Metanephros (tissue), 1 donor: ENCODE data around the gene PMEPA1. TPM values are rescaled to one million over a fixed set of nuclear protein-coding genes. Genes with fewer than 3 reads are reported as not detected.

Experiments
- total RNA-seq: library from RNA; depleted of rRNA; stranded (reverse); fragments of >200 nt; gene quantifications from one replicate; pipeline ENCODE4 v1.2.3, GENCODE V29; 2014

PMEPA1 gene
- total RNA-seq = 14.2 TPM

DNA sequence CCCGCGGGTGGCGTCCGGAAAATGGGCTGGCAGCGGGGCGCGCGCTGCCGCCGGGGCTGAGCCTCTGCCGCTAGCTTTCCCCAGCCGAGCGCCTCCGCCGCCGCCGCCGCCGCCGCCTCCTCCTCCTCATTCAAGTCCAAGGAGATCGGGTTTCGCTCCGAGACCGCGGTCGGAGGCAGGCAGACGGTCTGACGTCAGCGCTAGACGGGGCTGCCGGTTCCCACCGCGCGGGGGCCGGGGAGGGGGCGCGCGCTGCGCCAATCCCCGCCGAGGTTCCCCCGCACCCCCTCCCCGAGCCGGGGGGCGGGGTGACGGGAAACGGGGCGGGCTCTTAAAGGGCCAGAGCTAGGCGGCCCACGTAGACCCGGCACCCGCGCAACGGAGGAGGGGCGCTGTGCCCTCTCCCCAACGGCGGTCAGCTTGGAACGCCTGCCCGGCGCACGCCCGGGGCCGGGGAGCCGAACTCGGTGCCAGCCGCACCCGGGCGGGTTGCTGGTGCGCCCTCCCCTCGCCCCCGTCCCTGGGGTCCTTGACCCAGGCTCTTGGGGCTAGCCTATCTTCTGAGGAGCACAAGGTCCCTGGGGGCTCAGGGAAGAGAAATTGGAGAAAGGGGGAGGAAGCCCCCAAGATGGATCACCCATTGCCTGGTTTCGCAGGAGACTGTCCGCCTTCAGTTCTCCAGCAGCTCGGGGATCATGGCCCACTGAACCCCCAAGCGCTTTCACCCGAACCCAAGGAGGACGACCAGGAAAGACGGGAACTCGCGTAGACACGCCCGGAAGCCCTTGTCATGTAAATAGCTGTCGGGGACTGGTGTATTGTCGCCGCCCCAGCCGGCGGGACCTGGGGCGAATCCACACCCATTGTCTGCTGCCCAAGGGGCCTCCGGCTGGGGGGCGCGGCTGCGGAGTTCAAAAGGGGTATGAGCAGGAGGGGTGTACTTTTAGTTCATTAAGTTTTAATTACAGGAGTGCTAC, at the start of gene PMEPA1:
Gene PMEPA1, minus strand, starts transcription at position 193 of the 977 bp plus-strand sequence. CDS start 433 bp downstream, outside the sequence.

DNA sequence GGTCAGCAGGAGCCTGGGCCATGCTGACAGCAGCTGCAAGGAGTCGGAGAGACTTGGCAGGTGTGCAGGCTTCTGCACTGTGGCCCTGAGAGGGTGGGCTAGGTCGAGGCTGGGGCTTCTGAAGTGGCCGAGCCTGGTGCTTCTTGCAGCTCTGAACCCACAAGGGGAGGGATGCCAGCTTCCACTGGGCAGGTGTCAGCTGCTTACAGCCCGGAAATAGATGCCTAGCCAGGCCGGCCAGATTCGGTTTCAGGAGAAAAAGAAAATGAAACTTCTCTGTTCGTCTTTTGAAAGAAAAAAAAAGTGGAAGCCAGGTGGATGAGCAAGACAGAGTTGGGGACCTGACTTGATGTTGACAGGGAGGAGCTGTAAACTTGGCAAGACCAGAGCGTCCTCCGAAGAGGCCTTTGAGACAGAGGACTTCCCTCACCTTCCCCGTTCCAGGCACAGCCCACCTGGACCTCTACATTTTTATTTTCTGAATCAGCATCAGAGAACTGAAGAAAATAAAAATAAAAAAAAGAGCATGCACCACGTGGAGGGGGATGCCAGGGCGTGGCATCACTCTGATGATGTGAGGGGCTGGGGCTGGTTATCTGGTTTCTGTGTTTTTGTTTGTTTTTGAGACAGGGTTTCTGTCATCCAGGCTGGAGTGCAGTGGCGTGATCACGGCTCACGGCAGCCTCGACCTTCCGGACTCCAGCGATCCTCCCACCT, 89.4 kb downstream of the PMEPA1 start, which contains the start of gene ZBP1:
Gene ZBP1, minus strand, starts transcription at position 153 of the 717 bp plus-strand sequence. Its CDS starts 131 bp downstream, at position 22.

Other genes with a start within 250 kb of the PMEPA1 start
- gene CTCFL, start 184.9 kb downstream of the PMEPA1 start, total RNA-seq = 0.88 TPM
- 105 TPM for gene PCK1, start 148.9 kb downstream of the PMEPA1 start, total RNA-seq
- gene ZBP1, start 89.6 kb downstream of the PMEPA1 start, total RNA-seq = 0.23 TPM